Activated T-cell treated with anti-CD3 and anti-CD28 coated beads for 48 hours (primary cell): ENCODE data around the gene WDR73.
A peak's percentile ranks its signal among the peaks of the same experiment; 100 is the strongest.
"Not testable (repeated sequence)": the region's sequence is repeated elsewhere in the genome, so short reads cannot be mapped to it uniquely, and the experiment has no call there.

Experiments used
- DNase-seq: peaks from one replicate; pipeline ENCODE4 v3.0.0-alpha.2; 2020; ENCODE audit warnings: low read depth

The WDR73 gene

GRCh38 chr15:84653910-84654688 lies at the start of gene WDR73:
Gene WDR73, minus strand, starts transcription at chr15:84654283. Its CDS starts 9 bp downstream, at chr15:84654274.
- DNase-seq, result peak; percentile 96

DNA sequence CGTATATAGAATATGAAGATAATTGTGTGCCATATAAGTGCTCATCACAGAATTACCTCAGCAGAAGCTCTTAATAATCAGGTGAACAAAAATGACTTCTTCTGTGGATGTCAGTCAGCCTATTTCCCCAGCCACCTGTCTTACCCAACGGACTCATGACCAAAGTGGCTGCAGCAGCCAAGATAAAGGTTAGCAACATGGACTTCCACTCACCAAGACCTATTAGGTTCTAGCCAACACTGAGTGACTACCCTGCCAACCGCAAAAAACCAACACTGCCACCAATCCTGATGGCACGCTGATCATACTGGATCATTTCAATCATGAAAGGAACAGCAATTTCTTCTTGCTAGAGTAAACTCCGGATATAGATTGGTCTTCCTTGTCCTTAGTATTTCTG lies 49.7 kb upstream of the WDR73 start:
- no peak for DNase-seq

- no peak for DNase-seq
These were observed 48.9 kb upstream of the WDR73 start for GRCh38 chr15:84702961-84703482.

DNA sequence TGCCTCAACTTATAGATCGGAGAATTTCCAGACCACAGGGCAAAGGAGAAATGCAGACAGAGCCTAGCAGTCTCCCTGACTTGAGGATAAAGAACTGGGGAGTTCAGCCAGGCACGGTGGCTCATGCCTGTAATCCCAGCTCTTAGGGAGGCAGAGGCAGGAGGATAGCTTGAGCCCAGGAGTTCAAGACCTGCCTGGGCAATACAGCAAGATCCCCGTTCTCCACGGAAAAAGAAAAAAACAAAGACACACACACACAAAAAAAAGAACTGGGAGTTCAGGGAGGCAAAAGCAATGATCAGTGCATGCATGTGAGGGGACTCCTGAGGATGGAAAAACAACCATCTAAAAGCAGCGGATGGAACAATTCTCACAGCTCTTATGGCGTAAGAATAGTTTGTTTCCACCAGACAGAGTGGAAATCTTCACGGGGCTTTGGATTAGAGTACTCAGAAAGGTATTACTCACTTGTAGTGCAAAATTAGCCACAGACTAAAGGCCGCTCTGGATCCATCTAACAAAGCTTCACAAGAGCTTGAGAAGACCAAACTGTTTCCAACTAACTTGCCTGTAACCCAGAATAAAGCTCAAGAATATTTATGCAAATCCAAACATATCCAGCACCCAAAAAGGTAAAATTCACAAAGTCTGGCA lies 45.6 kb upstream of the WDR73 start:
- DNase-seq, result no peak

GRCh38 chr15:84697236-84697990 lies 43.3 kb upstream of the WDR73 start:
- no peak for DNase-seq

DNA sequence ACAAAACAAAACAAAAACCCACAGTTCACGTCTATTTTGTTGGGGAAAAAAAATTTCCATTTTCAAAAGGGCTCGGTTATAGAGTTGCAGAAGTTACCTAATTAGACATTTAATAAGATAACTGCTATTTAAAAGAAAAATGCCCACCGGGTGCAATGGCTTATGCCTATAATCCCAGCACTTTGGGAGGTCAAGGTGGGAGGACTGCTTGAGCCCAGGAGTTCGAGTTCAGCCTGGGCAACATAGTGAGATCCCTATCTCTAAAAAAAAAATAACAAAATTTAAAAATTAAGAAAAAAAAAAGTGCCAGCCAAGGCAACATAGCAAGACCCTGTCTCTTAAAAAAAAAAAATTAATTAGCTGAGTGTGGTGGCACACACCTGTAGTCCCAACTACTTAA lies 42.7 kb upstream of the WDR73 start:
- DNase-seq, result no peak

DNA sequence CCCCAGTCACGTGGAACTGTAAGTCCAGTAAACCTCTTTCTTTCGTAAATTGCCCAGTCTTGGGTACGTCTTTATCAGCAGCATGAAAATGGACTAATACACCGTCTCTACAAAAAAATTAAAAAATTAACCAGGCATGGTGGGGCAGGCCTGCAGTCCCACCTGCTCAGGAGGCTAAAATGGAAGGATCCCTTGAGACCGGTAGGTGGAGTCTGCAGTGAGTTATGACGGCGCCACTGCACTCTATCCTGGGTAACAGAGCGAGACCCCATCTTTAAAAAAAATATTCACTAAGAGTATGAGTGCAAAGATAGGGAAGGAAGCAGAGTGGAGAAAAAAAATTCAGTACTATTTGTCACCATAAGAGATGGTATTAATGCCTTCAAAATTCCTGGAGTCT lies 36.3 kb upstream of the WDR73 start:
- no peak for DNase-seq

- DNase-seq, result no peak
These were observed 35.8 kb upstream of the WDR73 start for GRCh38 chr15:84689858-84690257.

DNA sequence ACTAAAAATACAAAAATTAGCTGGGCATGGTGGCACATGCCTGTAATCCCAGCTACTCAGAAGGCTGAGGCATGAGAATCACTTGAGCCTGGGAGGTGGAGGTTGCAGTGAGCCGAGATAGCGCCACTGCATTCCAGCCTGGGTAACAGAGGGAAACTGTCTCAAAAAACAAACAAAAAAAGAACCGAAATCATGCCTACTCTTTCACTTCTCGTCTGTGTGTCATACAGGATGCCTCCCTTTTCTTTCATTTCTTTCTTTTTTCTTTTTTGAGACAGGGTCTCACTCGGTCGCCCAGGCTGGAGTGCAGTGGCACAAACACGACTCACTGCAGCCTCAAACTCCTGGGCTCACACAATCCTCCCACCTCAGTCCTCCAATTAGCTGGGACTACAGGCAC lies 32.4 kb upstream of the WDR73 start:
- not testable (repeated sequence) for DNase-seq

- DNase-seq, result no peak
These were observed 31.2 kb upstream of the WDR73 start for GRCh38 chr15:84685304-84685703.

GRCh38 chr15:84684092-84684491 lies 30.0 kb upstream of the WDR73 start:
- no peak for DNase-seq

- no peak for DNase-seq
These were observed 27.7 kb upstream of the WDR73 start for GRCh38 chr15:84681831-84682230.

DNA sequence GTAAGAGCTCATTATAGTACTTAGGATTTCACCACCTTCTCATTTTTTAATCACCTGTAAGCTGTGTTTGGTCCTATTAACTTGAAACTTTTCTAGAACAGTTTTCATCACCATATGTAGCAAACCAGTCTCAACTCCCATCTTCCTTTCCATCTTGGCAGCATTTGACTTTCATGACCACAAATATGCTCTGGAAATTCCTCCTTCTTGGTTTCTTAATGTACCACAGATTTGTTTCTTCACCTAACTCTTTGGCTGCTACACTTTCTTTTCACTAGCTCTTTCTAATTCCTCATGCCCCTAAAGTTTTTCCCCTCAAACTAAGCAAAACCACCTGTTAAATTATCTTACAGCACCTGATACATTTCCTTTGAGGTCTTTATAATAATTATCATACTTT lies 17.1 kb upstream of the WDR73 start:
- no peak for DNase-seq

- DNase-seq, result peak; percentile 42
These were observed 15.6 kb upstream of the WDR73 start for GRCh38 chr15:84669726-84670125.

DNA sequence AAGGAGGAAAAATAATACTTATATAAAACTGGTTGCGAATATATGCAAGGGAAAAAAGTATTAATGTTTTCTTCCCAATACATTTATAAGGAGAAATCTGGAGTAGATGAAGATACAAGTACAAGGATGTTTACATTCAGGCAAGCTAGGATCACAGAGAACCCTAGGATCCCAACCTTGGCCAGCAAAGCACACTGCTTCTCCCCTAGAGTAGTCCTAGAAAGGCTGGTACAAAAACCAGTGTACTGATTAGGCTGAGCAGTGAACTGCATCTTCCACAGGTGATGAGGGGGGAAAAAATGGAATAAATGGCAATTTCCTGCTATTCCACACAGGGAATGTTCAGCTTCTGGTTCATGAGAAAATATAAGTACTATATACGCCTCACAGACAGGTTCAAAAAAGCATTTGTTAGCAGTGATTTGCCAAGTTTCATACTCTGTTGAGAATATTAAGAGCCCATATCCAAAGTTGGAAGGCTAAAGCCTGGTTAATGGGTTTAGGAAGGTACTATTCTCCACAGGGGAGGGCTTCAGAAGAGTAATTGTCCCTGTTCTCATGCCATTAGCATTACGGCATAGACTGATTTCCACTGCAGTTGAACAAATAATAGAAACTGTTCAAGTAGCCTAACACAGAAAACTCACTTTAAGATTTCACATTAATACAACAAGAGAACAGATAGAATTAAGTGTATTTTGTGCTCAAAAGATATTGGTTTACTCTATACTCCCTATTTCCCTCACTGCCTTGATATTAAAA lies 14.3 kb upstream of the WDR73 start:
- no peak for DNase-seq

DNA sequence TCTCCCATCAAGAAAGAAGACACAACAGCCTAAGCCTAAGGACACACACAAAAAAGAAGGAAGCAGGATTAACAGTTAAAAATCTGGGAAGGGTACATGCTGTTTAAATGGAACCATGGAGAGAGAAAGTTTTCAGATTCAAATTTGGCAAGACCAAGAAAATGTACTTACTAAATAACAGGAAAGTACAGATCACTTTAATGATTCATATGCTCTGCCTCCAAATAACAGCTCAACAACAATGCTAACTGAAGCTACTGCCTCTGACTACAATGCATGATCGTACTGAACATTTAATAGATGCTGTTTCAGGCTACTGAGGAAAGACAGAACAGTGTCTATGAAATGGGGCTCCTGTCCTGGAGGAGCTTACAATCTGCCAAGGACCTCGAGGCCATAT lies 12.3 kb upstream of the WDR73 start:
- DNase-seq, result no peak

GRCh38 chr15:84661001-84661400 lies 6.9 kb upstream of the WDR73 start:
- DNase-seq, result no peak

DNA sequence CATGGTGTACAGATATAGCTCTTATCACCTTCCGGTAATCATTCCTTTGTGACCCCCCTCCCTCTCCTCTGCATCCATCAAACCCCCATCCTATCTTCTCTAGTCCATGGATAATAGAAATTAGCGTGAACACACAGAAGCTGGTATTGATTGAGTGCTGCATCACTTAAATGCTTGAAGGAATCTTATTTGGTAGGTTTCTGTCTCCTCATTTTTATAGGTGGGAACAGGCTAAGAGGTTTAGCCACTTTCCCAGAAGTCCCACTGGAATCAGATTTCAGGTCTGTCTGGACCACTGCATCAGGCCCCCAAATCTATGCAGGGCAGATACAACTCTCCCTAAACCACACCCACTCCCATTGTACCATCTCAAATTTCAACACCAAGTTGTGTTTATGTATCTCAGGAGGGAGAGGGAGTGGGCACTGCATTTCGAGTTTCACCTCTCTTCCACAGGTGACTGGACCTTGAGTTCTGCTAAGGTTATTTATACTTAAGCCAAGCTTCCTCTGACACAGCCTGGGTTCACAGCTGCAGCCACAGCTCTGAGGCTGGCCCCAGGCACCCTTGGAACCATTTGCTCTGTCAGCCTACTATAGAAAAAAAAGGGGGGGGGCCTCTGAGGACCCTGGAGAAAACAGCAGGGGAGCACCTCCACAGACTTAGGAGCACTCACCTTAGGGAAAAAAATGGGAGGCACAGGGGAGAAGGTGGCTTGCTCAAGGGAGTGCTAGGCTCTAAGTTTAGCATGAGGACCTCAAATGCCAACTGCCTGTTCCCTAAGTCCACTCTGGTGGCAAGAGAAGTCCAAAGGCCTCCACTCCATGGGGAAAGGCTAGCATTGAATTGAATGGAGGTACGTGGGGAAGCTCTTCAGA lies 6.1 kb upstream of the WDR73 start:
- no peak for DNase-seq

DNA sequence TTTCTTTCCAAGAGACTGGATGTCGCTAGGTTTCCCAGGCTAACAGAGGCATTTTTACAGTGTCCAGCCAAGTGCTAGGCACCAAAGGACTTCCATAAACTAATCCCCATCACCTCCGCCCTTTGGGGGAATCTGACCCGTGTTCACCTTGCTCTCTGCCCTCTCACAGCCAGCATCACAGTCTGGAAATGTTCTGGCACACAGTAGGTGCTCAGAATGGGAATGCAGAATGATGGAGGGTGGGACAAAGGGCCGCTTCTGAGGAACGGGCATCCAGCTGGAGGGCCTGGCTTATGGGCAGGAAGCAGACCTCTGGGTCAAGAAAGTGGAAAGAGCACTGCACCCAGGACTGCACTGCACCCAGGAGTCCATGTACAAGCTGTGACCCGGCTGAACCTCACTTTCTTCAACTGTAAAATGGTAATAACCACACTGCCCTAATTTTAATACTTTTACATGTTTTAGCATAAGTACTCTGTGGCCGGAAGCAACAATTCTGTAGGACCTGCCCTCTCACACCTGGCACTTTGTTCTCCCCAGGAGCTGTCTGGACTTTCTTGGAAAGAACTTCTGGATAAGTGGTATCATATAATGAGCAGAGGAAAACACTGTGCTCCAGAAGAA lies 4.8 kb upstream of the WDR73 start:
- no peak for DNase-seq

GRCh38 chr15:84658080-84658787 lies 4.2 kb upstream of the WDR73 start, which contains the start of gene NMB:
Gene NMB, minus strand, starts transcription at chr15:84658199. Its CDS starts 47 bp downstream, at chr15:84658152.
- peak; percentile 81 for DNase-seq
